NT2/D1 (cell line): Measurements from ENCODE around the gene IZUMO1.

Experiments used
- DNase-seq: peaks from one replicate; pipeline ENCODE4 v3.0.0-alpha.2; 2011; ENCODE audit warnings: low read depth, low spot score
- H3K27me3 ChIP-seq: 2 replicates; pipeline ENCODE4 v1.6.0; 2011; ENCODE audit warnings: mild to moderate bottlenecking; ENCODE audit not compliant: insufficient read length, insufficient read depth
- H3K36me3 ChIP-seq: 2 replicates; pipeline ENCODE4 v1.6.1; 2011; ENCODE audit warnings: mild to moderate bottlenecking, low read length, mixed read lengths; ENCODE audit not compliant: insufficient read depth, insufficient read length
- H3K4me1 ChIP-seq: 2 replicates; pipeline ENCODE4 v1.5.1; 2011; ENCODE audit not compliant: insufficient read depth, insufficient read length
- H3K4me3 ChIP-seq: 2 replicates; pipeline ENCODE4 v1.5.1; 2011; ENCODE audit warnings: low read depth; ENCODE audit not compliant: insufficient read length
- H3K9ac ChIP-seq: 2 replicates; pipeline ENCODE4 v1.6.0; 2011; ENCODE audit warnings: low read depth; ENCODE audit not compliant: insufficient read length
- H3K9me3 ChIP-seq: 2 replicates; pipeline ENCODE4 v1.5.1; 2011; ENCODE audit warnings: mild to moderate bottlenecking, low read length; ENCODE audit not compliant: insufficient read depth
- SUZ12 ChIP-seq: IDR thresholded peaks from 2 replicates; pipeline ENCODE4 v1.6.1; 2011; ENCODE audit not compliant: insufficient read length, insufficient read depth; ENCODE audit errors: extremely low read depth
- YY1 ChIP-seq: IDR thresholded peaks from 2 replicates; pipeline ENCODE4 v1.6.1; 2011; ENCODE audit not compliant: insufficient read length, insufficient read depth
- ZNF274 ChIP-seq: IDR thresholded peaks from 2 replicates; pipeline ENCODE4 v1.6.1; 2011; ENCODE audit warnings: mild to moderate bottlenecking, low read depth, low read length

IZUMO1 gene

GRCh38 chr19:48713864-48714755 is 32.6 kb downstream of the IZUMO1 start:
- peaks cover 8% of the 10 kb centered on the region for H3K4me1 ChIP-seq
- peak overlapping the region; percentile 73 for H3K4me3 ChIP-seq
- no peaks in the 10 kb centered on the region for H3K27me3 ChIP-seq

DNA sequence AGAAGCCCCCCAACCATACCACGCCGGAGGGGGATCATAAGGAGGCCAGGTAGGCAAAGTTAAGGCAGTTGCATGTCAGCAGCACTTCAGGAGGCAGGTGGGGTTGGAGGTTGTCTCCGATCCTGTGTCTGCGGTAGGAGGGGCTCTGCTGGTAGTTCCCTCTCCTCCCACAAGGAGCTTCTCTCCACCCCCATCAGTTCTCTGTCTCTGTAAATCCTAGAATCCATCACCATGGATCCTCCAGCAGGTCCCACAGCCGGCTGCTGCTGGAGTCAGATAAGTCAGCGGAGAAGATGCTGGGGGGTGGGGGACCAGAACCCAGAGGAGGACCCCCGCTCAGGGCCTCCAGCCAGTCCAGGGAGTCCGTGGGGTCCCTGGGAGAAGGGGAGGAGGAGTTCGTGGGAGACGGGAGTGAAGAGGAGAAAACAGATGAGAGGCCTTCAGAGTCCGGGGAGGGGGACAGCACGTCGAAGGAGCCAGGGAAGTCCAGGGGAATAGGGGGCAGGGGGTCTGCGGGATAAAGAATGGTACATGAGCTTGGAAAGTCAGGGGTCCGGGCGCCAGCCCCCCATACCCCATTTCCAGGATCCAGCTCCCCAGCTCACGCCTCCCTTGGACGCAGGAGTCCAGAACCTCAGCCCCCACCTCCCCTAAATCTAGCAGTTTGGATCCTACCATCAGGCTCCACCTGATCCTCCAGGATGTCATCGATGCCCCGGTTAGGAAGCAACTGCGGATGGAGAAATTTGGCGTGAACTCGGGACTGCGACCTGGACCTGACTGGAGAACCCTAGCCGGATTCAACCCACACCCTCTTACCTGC is 33.5 kb downstream of the IZUMO1 start:
- no peaks in the 10 kb centered on the region for H3K36me3 ChIP-seq
- peaks cover 9% of the 10 kb centered on the region; the same call in 1 of the 2 replicates for H3K9me3 ChIP-seq
- peak overlapping the region; percentile 73 for H3K4me3 ChIP-seq
- H3K9ac ChIP-seq, result peak overlapping the region; percentile 85
- H3K27me3 ChIP-seq, result no peaks in the 10 kb centered on the region
- no peak for DNase-seq
- H3K4me1 ChIP-seq, result peaks cover 6% of the 10 kb centered on the region
- no peak for TF ChIP-seq YY1
- no peak for TF ChIP-seq SUZ12
- TF ChIP-seq ZNF274, result no peak

More at GRCh38 chr19:48713864-48714755, 32.6 kb downstream of the IZUMO1 start:
- Histone ChIP-seq H3K36me3 (no peaks in the 10 kb centered on the region), H3K9me3 (peaks cover 9% of the 10 kb centered on the region; the same call in 1 of the 2 replicates), H3K9ac (peak overlapping the region; percentile 85)
- peak; percentile 93 for DNase-seq
- no peak for TF ChIP-seq YY1
- TF ChIP-seq ZNF274, result no peak
- no peak for TF ChIP-seq SUZ12

GRCh38 chr19:48711106-48711662 is 35.5 kb downstream of the IZUMO1 start:
- H3K4me3 ChIP-seq, result no peak overlapping the region
- TF ChIP-seq YY1 (no peak), ZNF274 (no peak), SUZ12 (no peak)
- peaks cover 9% of the 10 kb centered on the region; the same call in 1 of the 2 replicates for H3K9me3 ChIP-seq
- H3K9ac ChIP-seq, result no peak overlapping the region
- H3K27me3 ChIP-seq, result no peaks in the 10 kb centered on the region
- H3K4me1 ChIP-seq, result peaks cover 4% of the 10 kb centered on the region
- DNase-seq, result no peak
- H3K36me3 ChIP-seq, result no peaks in the 10 kb centered on the region

DNA sequence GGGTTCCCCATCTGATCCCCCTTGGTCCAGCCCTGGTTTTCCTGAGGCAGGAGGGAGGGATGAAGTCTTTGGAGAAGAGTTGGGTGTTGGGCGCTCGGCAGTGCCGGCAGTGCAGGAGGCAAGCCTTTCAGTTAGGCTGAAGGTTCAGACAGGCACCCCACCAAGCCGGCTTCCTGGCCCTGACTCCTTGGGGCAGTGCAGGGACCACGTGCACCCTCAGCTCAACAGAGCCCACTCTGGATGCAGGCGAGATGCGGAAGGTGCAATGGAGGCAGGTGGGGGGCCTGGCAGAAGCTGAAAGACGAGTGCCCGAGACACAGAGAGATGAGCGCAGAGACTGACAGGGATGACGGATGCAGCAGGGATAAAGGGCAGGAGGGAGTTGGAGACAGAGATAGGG is 38.2 kb downstream of the IZUMO1 start:
- H3K36me3 ChIP-seq, result no peaks in the 10 kb centered on the region
- no peak overlapping the region for H3K9ac ChIP-seq
- TF ChIP-seq ZNF274, result no peak
- no peak for TF ChIP-seq SUZ12
- TF ChIP-seq YY1, result no peak

GRCh38 chr19:48705431-48705830 is 41.3 kb downstream of the IZUMO1 start:
- Histone ChIP-seq H3K4me1 (no peaks in the 10 kb centered on the region), H3K9me3 (no peaks in the 10 kb centered on the region), H3K4me3 (no peak overlapping the region), H3K36me3 (no peaks in the 10 kb centered on the region), H3K9ac (no peak overlapping the region), H3K27me3 (no peaks in the 10 kb centered on the region)
- no peak for TF ChIP-seq YY1
- no peak for TF ChIP-seq SUZ12
- no peak for TF ChIP-seq ZNF274
- no peak for DNase-seq

More for the DNA sequence above, 38.2 kb downstream of the IZUMO1 start:
- DNase-seq, result no peak
- peaks cover 4% of the 10 kb centered on the region for H3K4me1 ChIP-seq
- peaks cover 9% of the 10 kb centered on the region; the same call in 1 of the 2 replicates for H3K9me3 ChIP-seq
- no peak overlapping the region for H3K4me3 ChIP-seq
- H3K27me3 ChIP-seq, result no peaks in the 10 kb centered on the region

DNA sequence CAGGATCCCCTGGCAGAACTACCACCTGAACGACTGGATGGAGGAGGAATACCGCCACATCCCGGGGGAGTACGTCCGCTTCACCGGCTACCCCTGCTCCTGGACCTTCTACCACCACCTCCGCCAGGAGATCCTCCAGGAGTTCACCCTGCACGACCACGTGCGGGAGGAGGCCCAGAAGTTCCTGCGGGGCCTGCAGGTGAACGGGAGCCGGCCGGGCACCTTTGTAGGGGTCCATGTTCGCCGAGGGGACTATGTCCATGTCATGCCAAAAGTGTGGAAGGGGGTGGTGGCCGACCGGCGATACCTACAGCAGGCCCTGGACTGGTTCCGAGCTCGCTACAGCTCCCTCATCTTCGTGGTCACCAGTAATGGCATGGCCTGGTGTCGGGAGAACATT is 43.4 kb downstream of the IZUMO1 start:
- no peak for DNase-seq
- Histone ChIP-seq H3K4me3 (no peak overlapping the region), H3K9me3 (no peaks in the 10 kb centered on the region), H3K36me3 (no peaks in the 10 kb centered on the region), H3K4me1 (no peaks in the 10 kb centered on the region), H3K9ac (no peak overlapping the region), H3K27me3 (no peaks in the 10 kb centered on the region)
- TF ChIP-seq YY1 (no peak), SUZ12 (no peak), ZNF274 (no peak)
